G401.6 (cell line): ENCODE data around the gene COX19.

Source experiments
- FAIRE-seq: peaks from 2 replicates; lab custom pipeline; 2012; peaks lifted over from hg19 to GRCh38; lab: Jason Lieb, UNC

Gene COX19, protein sequence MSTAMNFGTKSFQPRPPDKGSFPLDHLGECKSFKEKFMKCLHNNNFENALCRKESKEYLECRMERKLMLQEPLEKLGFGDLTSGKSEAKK

DNA sequence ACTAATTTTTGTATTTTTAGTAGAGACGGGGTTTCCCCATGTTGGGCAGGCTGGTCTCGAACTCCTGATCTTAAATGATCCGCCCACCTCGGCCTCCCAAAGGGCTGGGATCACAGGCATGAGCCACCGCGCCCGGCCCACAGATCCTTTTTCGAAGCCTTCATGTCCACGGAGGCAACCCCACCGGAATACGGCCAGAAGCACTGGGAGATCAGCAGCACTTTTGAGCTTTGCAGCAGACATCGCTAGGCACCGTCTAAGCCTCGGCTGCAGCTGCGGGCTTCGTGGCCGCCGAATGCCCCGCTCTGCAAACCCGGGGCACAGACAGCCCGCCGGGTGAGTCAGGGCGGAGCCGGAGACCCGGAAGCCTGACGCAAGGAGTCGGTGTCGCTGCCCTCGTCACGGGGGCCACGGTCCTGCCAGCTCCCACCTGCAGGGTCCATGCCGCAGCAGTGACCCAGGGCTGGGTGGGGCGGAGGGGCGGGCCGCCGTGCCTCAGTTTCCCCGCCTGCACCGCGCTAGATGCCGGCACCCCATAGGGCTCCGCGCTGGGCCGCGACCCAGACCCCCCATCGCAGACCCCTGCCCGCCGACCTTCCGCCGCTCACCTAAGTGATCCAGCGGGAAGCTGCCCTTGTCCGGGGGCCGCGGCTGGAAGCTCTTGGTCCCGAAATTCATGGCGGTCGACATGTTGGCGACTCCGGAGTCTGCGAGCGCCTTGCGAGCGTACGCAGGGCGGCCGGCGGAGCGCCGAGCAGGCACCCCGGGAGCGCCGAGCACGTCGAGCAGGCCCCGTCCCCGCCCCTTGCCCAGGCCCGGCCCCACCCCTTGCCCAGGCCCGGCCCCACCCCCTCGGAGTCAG lies at the start of gene COX19:
Gene COX19, minus strand, starts transcription at position 730 of the 862 bp plus-strand sequence. Its CDS starts 40 bp downstream, at position 690.
- FAIRE-seq = no peak

DNA sequence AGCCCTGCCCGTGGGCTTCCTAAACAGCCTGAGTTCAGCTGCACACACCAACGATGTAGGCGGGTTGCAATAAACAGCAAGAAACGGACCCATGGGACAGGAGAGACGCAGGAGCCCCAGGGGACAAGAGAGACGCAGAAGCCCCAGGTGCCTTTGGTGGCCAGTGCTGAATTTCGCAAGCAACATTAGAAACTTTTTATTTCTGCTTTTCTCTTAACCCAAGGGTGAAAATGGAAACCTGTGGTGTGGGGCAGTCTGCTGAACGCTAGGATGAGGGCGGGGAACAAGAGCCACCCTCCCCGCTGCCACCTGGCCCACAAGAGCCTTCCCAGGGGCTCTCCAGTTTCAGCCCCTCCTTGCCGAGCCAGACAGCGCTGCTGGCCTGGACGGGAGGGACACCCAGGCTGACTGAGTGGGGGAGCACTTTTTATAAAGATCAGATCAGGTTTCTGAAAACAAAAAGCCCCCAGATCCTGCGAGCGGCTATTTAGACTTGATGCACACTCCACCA lies 49.0 kb upstream of the COX19 start:
- FAIRE-seq = no peak

DNA sequence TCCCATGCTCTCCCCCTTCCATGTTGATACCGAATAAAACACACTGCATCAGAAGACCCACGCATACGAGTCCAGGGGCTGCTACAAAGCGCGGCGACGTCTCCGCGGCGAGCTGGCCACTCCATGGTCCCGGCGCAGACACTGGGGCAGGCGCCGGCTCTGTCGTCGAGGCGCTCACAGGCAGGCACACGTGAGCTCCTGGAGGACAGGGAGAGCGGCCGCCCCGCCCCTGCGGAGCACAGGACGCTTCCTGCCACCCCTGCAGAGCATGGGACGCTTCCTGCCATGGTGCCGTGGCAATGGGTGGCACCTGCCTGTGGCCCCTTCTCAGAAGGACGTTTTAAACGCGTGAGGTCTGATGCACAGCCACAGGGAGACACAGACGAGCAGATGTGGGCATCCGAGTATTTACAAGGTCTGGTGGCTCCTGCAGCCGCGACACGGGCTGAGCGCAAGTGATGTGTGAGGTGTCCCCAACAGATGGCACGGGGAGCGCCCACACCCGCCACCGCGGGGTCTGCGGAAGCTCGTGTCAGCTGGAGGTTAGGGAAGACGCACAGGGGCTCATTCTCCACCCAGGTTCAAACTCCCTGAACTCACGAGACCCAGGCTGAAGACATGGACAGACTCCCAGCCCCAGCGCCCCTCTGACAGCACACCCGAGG lies 47.6 kb upstream of the COX19 start:
- FAIRE-seq = no peak

DNA sequence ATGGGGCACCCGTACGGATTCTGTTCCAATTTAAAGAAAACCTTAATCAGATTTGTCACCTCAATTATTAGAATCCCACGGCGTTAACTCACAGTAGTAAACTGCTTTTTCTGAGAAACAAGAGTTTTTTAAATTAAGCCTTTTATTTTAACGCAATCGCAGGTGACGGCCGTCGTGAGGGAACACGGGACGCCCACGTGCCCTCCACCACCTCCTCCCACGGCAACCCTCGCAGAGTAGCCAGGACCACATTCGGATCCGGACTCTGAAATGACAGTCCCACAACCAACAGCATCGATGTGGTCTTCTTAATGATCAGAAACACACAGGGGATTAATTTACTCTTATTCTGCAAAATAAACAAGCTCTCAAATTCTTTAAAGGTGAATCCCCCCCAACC lies 47.0 kb upstream of the COX19 start:
- FAIRE-seq = no peak

DNA sequence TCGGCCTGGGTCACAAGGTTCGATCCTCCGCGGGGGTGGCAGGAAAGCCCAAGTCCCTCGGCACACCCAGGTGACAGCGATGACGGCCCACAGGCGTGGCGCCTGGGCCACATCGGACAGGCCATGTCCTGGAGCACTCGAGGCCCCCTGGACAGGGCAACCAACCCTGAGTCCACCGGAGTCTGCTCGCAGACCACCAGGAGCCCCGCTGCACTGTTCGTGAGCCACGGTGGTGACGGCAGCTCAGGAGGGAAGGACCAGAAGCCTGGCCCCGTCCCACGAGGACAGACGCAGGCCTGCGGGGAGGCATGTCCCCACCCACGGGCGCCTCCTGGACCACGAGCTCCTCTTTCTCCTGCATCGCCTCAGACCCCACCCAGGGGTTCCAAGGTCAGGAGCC lies 46.6 kb upstream of the COX19 start:
- FAIRE-seq = no peak

DNA sequence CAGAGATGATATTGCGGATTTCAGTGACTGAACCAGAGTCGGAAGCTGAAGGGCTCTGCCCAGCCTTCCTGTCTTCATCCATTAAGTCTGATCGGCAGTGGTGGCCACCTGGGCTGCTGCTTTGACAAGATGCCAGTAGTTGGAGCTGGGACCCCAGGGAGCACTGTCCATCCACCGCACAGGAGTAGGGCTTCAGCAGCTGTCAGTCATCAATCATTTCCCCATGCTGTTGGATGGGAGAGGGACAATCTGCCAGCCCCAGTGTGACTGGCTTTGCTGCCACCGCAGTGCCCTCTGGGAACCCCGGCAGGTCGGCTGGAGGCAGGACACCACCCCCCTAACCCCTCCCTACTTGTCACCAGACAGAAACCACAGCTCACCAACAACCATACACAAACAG lies 46.0 kb upstream of the COX19 start:
- FAIRE-seq = no peak

DNA sequence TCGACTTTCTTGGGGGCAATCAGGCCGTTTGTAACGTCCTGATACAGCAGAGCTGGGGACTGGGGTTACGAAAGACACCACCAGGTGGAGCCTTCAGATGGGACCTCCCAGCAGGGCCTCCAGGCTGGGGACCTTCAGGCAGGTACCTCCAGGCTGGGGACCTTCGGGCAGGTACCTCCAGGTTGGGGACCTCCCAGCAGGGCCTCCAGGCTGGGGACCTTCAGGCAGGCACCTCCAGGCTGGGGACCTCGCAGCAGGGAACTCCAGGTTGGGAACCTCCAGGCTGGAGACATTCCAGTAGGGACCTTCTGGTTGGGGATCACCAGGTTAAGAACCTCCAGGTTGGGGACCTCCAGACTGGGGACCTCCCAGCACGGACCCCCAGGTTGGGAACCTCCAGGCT lies 45.5 kb upstream of the COX19 start:
- no peak for FAIRE-seq

DNA sequence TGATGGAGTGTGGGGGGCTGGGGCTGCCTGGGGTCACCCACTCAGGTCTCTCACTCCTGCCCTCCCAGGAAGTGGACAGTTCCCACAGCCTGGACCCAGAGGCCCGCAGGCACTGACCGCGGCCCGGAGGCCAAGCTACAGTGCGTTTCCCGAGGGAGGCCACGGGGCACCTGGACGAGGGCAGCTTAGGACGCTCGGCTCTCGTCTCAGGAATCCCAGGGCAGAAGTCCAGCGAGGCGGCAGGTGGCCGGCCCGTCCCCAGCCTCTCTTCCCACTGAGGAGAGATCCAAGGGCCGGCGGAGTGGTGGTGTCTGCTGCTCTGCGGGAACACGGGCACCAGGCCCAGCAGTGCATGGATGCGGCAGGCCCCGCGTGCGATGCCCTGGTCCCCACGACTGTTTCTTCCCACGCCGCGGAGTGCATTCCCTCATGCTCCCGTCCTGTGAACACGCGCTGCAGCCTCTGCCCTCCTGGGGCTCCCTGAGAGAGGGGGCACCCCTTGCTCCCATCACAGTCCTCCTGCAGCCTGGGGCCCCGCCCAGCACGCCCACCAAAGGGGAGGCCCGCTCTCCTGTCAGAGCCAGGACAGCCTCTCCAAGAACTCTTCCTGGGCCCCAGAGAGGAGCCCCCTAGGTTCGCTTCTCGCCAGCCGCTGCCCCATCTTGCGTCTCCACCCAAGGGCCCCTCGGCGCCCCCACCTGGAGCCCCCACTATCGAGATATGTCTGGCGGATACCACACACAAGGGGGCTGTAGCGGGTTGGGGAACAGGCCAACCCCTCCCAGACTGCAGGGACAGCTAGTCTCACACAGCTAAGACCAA lies 44.7 kb upstream of the COX19 start:
- no peak for FAIRE-seq

DNA sequence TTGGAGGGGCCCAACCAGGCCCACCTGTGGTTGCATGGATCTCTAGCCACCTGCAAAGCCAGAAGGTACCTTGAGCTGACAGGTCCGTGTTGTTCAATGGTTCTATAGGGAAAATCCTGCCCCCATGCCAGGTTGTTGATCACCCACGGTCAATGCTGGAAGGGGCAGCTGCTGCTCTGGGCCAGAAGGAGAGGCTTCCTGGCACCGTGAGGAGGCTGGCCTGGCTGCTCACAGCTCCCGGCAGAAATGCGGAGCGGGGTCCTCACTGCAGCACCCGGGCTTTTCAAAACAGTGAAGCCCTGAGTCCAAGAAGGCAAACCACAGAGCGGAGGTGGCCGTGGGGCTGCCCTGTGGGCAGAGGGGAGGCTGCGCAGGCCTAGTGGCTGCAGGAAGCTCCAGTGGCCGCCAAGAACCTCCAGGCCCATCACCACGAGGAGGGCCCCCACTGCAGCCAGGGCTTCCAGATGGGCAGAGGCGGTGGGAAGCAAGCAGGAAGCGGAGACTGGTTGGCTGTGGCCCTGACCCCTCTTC lies 44.0 kb upstream of the COX19 start:
- FAIRE-seq = no peak

DNA sequence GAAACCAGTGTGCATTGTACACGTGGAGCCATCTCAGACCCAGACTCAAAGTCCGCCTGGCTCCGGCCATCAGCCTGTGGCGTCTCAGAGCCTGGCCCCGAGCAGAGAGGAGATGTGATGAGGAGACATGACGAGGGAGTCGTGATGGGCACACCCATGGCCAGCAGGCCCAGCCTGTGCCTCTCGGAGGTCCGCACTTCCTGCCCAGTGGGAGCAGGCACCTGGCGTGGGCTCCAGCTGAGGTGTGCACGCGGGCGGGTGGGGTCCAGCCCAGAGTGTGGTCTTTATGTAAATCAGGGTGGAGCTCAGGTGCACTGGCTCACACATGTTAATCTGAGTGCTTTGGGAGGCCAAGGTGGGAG lies 43.0 kb upstream of the COX19 start:
- FAIRE-seq = no peak

DNA sequence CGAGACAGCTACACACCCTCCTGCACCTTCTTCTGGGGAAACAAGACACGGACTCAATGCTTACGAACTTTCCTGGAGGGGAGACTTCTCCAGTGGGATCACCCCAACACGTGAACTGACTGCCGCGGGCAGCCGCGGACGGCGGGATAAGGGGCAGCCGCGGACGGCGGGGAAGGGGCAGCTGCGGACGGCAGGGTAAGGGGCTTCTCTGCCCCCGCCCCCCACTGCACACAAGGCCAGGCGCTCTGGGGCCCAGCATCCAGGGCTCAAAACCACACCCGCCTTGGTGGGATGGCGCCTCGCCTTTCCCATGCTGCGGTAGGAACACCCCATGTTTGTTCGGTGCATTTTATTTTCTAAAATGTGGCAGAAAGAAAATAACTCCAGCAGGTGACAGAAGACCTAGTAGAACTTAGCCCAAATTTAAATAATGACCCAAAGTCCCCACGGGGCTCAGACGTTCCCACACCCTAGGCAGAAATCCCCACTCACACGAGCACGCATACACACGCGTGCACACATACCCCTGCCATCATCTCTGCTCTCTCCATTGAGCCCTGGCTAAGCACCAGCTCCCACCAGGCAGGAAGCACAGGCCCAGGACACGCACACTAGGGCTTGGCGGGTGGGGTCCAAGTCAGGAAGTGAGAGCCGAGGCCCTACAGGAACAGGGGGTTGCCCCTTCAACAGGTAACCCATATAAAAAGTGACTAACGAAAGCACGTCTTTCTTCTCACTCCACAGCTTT lies 42.4 kb upstream of the COX19 start:
- no peak for FAIRE-seq

DNA sequence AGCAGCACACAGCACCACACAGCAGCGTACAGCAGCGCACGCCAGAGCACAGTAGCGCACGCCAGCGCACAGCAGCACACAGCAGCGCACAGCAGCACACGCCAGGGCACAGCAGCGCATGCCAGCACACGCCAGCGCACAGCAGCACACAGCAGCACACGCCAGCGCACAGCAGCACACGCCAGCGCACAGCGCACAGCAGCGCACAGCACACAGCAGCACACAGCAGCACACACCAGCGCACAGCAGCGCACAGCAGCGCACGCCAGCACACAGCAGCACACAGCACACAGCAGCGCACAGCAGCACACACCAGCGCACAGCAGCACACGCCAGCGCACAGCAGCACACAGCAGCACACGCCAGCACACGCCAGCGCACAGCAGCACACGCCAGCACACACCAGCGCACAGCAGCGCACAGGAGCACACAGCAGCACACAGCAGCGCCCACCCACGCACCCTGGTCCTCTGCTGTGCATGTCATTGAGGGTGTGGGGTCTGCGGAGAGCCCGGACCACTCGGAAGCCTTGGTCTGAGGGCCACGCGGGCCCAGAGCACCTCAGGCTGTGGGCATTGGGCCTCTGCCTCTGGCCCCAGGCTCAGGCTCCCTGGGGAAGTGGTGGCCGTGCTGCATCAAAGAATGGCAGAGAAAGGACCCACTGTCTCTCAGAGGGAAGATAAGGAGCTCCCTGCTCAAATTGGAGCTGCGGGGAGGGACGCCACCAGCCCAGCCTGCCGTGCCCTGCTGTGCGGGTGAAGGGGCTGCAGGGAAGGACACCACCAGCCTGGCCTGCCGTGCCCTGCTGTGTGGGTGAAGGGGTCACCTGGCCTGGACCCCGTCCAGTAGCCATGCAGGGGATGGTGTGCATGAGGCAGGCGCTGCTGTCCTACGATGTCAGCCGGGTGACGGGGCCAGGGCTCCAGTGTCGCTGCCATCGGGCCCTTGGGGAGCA lies 41.5 kb upstream of the COX19 start:
- no peak for FAIRE-seq

DNA sequence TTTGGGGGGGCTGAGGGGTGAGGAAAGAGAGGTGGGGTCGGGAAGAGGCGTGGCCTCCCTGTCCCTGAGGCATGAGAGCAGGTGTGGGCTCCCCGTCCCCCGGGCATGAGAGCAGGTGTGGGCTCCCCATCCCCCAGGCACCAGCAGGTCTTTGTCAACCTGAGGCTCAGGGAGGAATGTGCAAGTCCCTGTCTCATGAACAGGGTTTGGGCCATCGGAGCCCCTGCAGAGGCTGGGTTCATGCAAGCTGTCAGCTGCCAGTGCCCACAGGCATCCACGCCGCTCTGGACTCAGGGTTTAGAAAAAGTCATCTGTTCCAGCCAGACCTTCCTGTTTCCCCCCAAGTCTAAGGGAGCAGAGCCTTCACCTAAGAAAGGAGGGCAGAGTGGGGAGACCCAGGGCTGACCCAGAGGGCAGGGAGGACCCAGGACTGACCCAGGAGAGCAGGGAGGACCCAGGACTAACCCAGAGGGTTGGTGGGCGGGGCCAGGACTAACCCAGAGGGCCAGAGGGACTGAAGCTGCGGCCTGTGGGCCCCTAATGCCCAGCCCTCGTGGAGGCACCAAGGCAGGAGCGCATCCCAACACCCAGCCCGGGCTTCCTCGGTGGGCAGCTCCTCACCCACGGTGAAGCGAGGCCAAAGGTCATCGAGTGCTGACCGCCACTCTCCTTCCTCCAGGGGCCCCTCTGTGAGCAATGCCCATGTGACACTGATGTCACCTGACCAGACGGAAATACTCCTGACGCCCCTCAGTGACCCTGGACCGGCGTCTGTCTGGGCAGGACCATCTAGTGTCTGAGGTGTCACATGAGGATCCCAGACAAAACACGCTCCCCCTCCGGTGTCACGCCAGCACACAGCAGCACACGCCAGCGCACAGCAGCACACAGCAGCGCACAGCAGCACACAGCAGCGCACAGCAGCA lies 40.1 kb upstream of the COX19 start:
- FAIRE-seq = no peak

DNA sequence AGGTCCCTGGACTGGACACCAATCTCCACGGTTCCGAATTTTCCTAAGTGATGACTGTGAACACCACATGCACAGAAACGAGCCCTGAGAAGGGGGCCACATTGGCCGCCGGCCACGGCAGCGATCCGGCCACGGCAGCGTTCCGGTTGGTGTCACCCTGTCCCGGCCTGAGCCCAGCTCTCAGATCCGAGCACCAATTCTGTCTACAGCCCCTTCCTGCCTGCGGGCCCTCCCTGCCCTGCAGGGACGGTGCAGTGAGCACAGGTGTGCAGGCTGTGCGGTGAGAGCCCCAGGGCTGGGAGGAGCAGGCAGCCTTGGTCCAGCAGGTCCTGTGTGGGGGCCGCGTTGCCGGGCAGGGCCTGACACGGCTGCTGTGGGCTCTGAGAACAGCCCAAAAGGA lies 39.3 kb upstream of the COX19 start:
- no peak for FAIRE-seq

DNA sequence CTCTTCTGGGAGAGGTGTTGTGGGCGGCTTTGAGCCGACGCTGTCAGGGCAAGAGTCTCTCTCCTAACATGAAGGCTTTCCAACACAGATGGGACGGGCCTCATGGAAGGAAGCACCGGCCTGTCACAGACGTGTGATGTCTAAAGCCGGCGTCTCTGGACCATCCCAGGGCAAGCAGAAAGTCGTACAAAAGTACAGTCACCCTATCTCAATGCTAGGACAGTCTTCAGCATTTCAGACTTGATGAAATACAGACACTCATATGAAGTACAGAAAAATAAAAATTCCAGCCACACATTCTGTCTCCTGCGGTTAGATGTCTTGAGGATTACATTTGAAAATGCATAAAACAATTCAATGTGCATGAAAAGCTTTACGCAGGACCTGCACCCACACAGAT lies 38.2 kb upstream of the COX19 start:
- FAIRE-seq = no peak

DNA sequence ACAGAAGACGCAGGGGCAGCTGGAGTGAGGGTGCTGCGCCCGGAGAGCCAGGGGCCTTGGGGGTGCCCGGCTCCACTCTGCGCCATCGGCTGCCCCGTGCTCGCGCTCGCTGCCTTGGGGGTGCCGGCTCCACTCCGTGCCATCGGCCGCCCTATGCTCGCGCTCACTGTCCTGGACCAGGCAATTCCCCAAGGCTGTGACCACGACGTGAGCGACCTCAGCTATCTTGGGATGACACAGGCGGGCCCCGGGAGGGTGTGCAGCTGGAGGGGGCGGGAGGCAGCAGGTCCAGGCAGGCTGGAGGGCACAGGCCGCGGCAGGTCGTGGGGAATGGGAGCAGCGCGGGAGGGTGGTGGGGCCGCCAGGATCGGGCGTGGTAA lies 37.4 kb upstream of the COX19 start:
- FAIRE-seq = no peak

DNA sequence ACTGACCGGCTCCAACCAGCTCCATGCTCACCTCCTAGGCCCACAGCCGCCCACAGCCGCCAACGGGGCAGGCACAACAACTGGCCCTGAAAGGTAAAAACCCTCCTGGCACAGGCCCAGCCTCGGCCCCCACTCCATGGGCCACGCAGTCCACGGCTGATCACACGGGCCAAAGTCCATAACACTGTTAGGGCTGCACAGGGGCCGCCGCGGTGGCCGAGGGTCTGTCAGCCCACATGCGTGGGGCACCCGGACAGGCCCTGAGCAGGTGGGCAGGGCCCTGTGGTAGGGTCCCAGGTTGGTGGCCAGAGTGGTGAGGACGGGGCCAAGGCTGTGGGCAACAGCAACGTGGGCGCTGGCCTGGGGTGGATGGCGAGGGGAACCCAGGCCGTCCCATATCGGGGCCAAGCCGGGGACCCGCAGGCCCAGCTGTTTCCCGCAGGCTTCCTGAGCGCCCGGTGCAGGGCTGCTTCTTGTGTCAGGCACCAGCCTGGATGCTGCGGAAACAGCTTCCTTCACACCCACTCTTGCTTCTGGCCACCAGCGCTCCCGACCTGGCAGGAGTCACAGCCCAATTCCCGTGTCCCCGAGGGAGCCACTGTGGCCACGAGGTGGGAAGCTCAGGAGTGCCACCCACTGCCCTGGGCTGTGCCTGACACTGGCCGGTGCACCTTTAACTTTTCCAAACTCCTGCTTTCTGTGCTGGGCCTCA lies 36.8 kb upstream of the COX19 start:
- FAIRE-seq = no peak

DNA sequence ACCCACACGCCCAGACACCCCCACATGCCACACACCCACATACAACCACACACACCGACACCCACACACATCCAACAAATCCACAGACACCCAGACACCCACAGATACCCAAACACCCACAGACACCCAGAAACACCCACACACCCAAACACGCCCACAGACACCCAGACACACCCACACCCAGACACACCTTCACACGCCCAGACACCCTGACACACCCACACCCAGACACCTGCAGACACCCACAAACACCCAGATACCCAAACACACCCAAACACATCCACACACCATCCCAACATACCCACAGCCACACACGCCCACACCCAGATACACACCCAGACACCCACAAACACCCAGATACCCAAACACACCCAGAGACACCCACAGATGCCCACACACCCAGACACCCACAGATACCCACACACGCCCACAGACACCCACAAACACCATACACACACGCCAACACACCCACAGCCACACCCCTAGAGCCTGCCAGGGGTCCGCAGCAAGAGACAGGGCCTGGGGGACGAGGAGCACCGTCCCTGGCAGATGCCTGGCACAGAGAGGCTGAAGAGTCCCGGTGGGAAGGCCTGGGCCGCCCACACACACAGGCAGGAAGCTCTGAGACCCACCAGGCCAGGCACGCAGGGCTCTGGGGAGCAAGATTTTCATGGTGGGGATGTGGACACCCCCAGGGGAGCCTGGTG lies 36.1 kb upstream of the COX19 start:
- no peak for FAIRE-seq
